GM12873 (cell line): ENCODE measurements around the gene RASA2.

Experiments
- CTCF ChIP-seq: IDR thresholded peaks from 2 replicates; pipeline ENCODE4 v1.5.1; 2012; ENCODE audit warnings: low read depth, mild to moderate bottlenecking, moderate library complexity, low read length, control low read depth; ENCODE audit not compliant: insufficient read depth; ENCODE audit errors: missing control alignments

Gene RASA2

GRCh38 chr3:141486746-141487520 is at the start of gene RASA2:
Gene RASA2 (plus strand): TSS chr3:141487027. CDS start chr3:141487084, 57 bp downstream.
- no peak for TF ChIP-seq CTCF

GRCh38 chr3:141439589-141439988 is 47.2 kb upstream of the RASA2 start:
- TF ChIP-seq CTCF = no peak

- no peak for TF ChIP-seq CTCF
These were observed 45.9 kb upstream of the RASA2 start for GRCh38 chr3:141440942-141441341.

- peak; percentile 93 for TF ChIP-seq CTCF
These were observed 45.2 kb upstream of the RASA2 start for GRCh38 chr3:141441381-141442364.

GRCh38 chr3:141442446-141442845 is 44.4 kb upstream of the RASA2 start:
- no peak for TF ChIP-seq CTCF

- TF ChIP-seq CTCF = no peak
These were observed 43.9 kb upstream of the RASA2 start for GRCh38 chr3:141442914-141443313.

GRCh38 chr3:141444586-141445285 is 42.1 kb upstream of the RASA2 start:
- TF ChIP-seq CTCF = no peak
